Nephron (organoid): ENCODE results near the gene NIM1K.

ENCODE experiments used
- H3K27ac Mint-ChIP-seq, 3 experiments: 2 replicates each; pipeline ENCODE4 v1.8.0; 2020; ENCODE audit warnings: mixed read lengths in 3 of 3, mild to moderate bottlenecking in 2 of 3, moderate library complexity in 1 of 3
- H3K27me3 Mint-ChIP-seq: 2 replicates; pipeline ENCODE4 v1.8.0; 2021; ENCODE audit warnings: low read depth, mild to moderate bottlenecking, moderate library complexity, mixed read lengths
- H3K36me3 Mint-ChIP-seq: 2 replicates; pipeline ENCODE4 v1.8.0; 2020; ENCODE audit warnings: low read depth, mixed read lengths
- H3K4me1 Mint-ChIP-seq: 2 replicates; pipeline ENCODE4 v1.8.0; 2020; ENCODE audit warnings: mixed read lengths
- H3K4me3 Mint-ChIP-seq, 3 experiments: 2 replicates each; pipeline ENCODE4 v1.8.0; 2020; ENCODE audit warnings: mild to moderate bottlenecking in 3 of 3, mixed read lengths in 3 of 3, moderate library complexity in 2 of 3
- H3K9me3 Mint-ChIP-seq: 2 replicates; pipeline ENCODE4 v1.8.0; 2020; ENCODE audit warnings: mixed read lengths
- CTCF ChIP-seq, 3 experiments: fragments of 200-600 bp; sonication (generic); IDR thresholded peaks; one replicate each; pipeline ENCODE4 v1.5.0; 2021; ENCODE audit warnings: antibody characterized with exemption in 3 of 3; ENCODE audit not compliant: unreplicated experiment in 3 of 3

Gene NIM1K

DNA sequence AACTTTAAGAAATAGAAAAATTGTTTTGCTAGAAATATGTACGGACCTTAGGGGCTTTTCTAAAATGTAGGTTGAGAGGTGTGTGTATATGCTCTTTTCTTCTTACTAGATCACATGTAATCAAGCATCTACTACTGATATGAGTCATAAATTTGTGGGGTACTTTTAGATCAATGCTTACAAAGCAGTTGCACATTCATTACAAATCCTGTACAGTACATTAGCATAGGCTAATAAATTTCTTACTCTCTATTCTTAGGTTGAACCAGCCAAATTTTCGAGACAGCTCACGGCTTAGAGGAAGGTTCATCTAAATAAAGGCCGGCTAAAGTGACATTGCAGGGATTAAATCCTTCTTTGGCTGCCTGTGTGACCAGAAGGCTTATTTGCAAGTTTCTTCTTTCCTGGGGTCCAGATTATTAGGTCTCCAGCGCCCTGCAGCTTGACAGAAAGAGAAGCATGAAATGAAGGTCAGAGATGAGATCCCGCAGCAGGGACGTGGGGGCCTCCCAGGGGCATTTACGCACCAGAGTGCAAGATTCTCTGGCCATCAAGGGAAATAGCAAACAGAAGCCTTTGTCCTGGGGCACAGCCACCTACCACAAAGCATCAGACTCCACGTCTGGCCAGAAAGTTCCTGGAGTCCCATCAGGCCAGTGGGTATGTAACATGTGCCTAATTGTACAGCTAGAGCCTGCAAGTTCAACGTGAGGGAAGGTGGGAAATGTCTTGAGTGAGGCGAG is 53.0 kb downstream of the NIM1K start:
- Mint-ChIP-seq H3K27ac (no peak overlapping the region), H3K4me3 (no peak overlapping the region), H3K4me1 (peaks cover 7% of the 10 kb centered on the region), H3K36me3 (no peaks in the 10 kb centered on the region), H3K9me3 (no peaks in the 10 kb centered on the region), H3K27me3 (peaks cover 22% of the 10 kb centered on the region)
- TF ChIP-seq CTCF (IDR thresholded peaks at IDR 0.05; ENCODE audit: unreplicated experiment in 3 of 3) = no peak

- Mint-ChIP-seq H3K4me3 (no peak overlapping the region), H3K9me3 (no peaks in the 10 kb centered on the region), H3K27ac (no peak overlapping the region), H3K36me3 (no peaks in the 10 kb centered on the region), H3K27me3 (peaks cover 14% of the 10 kb centered on the region), H3K4me1 (peaks cover 7% of the 10 kb centered on the region)
- no peak for TF ChIP-seq CTCF (IDR thresholded peaks at IDR 0.05; ENCODE audit: unreplicated experiment in 3 of 3)
Measured at GRCh38 chr5:43245724-43246385, 53.8 kb downstream of the NIM1K start.

DNA sequence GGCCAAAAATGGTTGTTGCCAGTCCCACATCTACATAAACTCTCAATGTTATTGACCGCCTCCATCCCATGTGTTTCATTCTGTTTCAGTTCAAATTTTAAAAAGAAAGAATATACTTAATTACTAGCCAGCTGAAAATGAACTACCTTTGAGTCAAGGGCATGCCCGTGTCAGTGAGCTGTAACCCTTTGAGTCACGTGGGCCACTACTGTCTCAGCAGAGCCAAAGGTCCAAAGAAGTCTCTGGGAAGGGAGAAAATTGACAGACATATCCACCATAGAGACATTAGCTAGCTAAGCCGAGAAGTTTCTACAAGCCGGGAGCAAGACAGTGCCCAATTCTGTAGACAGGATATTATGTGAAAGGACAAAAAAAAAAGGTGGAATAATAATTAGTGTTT is 59.7 kb downstream of the NIM1K start:
- H3K4me1 Mint-ChIP-seq = no peaks in the 10 kb centered on the region
- TF ChIP-seq CTCF (IDR thresholded peaks at IDR 0.05; ENCODE audit: unreplicated experiment in 3 of 3) = no peak
- no peak overlapping the region for H3K4me3 Mint-ChIP-seq
- no peak overlapping the region for H3K27ac Mint-ChIP-seq
- H3K9me3 Mint-ChIP-seq = no peaks in the 10 kb centered on the region
- no peaks in the 10 kb centered on the region for H3K27me3 Mint-ChIP-seq
- no peaks in the 10 kb centered on the region for H3K36me3 Mint-ChIP-seq

DNA sequence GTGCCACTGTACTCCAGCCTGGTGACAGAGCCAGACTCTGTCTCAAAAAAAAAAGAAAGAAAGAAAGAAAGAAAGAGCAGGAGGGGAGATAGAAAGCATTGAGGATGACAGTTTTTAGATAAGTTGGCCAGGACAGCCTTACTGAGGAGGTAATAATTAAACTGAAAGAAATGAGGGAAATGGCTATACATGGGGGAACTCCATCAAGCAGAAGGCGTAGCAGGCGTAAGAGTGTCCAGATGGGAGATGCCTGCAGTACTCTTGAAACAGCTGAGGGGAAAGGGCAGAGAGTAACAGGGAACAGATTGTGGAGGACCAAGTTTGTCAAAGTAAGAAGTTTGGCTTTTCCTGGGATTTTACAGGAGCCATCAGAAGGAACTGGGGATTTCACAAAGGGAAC is 63.7 kb downstream of the NIM1K start:
- TF ChIP-seq CTCF (IDR thresholded peaks at IDR 0.05; ENCODE audit: unreplicated experiment in 3 of 3) = no peak
- peak overlapping the region in 1 of 3 experiments; percentile 11 for H3K27ac Mint-ChIP-seq
- peaks cover 4% of the 10 kb centered on the region for H3K9me3 Mint-ChIP-seq
- H3K36me3 Mint-ChIP-seq = no peaks in the 10 kb centered on the region
- no peaks in the 10 kb centered on the region for H3K27me3 Mint-ChIP-seq
- no peak overlapping the region for H3K4me3 Mint-ChIP-seq
- no peaks in the 10 kb centered on the region for H3K4me1 Mint-ChIP-seq

DNA sequence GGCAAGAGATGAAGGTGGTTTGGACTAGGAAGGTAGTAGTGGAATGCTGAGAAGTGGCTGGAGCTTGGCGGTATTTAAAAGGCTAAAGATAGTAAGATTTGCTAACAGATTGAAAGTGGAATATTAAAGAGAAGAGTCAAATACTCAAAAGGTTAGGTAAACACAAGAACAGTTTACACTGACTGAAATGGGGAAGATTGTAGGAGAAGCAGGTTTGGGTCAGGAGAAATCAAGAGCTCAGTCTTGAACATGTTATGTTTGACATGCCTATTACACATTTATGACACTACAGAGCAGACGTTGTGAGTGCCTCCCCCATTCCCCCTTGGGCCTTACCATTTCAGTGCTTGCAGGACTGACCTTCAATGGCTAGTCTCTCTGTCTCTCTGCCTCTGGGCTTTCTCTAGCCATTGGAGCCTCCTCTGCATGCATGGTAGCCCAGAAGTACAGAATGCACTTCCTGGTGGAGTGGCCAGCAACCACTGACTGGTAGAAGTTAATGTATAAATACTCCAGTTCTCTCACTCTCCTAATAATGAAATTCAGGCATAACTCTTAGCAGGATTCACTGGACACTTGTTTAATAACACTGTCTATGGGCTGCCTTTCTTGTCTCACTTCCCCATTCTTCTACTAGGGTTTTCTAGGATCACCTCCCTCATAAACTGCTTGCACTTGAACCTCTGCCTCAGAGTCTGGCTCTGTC is 64.4 kb downstream of the NIM1K start:
- no peak for TF ChIP-seq CTCF (IDR thresholded peaks at IDR 0.05; ENCODE audit: unreplicated experiment in 3 of 3)
- no peaks in the 10 kb centered on the region for H3K36me3 Mint-ChIP-seq
- no peak overlapping the region for H3K4me3 Mint-ChIP-seq
- H3K27ac Mint-ChIP-seq = no peak overlapping the region
- H3K4me1 Mint-ChIP-seq = no peaks in the 10 kb centered on the region
- H3K9me3 Mint-ChIP-seq = peaks cover 4% of the 10 kb centered on the region
- no peaks in the 10 kb centered on the region for H3K27me3 Mint-ChIP-seq
